GM04504 (cell line): ENCODE results near the gene OR5H14.

Experiments used
- DNase-seq: peaks from one replicate; pipeline ENCODE4 v3.0.0-alpha.2; 2012; ENCODE audit warnings: low read depth

OR5H14 gene

GRCh38 chr3:98199020-98199419 is 51.7 kb downstream of the OR5H14 start:
- no peak for DNase-seq
